DND-41 (cell line): ENCODE measurements around the gene SLC12A5.

Experiments
- CTCF ChIP-seq: IDR thresholded peaks from 2 replicates; pipeline ENCODE4 v1.5.1; 2012; ENCODE audit warnings: borderline replicate concordance, low read length, moderate library complexity, mild to moderate bottlenecking; ENCODE audit not compliant: poor library complexity, severe bottlenecking; ENCODE audit errors: extremely low read depth
- EZH2 ChIP-seq: IDR thresholded peaks from 3 replicates; pipeline ENCODE4 v1.6.1; 2012; ENCODE audit warnings: borderline replicate concordance, low read depth, mild to moderate bottlenecking, moderate library complexity, low read length, inconsistent platforms; ENCODE audit not compliant: severe bottlenecking

- TF ChIP-seq CTCF (no peak), EZH2 (no peak)
Measured at GRCh38 chr20:46049190-46049589, 20.2 kb downstream of the SLC12A5 start.
